Smooth muscle cell (in vitro differentiated cells): ENCODE results near the gene CD58. TPM values are rescaled to one million over a fixed set of nuclear protein-coding genes. Genes with fewer than 3 reads are reported as not detected.

Source experiments
- DNase-seq: peaks from one replicate; lab custom pipeline; 2025; ENCODE audit not compliant: unreplicated experiment; lab: John Stamatoyannopoulos, UW
- H2AFZ ChIP-seq: fragments of 200-600 bp; sonication (generic); 2 replicates; pipeline ENCODE4 v1.6.0; 2016; ENCODE audit warnings: antibody characterized with exemption, low read depth, mild to moderate bottlenecking
- H3F3A ChIP-seq: fragments of 200-600 bp; sonication (generic); 2 replicates; pipeline ENCODE4 v1.6.0; 2017; ENCODE audit warnings: antibody characterized with exemption, low read depth
- H3K27ac ChIP-seq: fragments of 200-600 bp; sonication (generic); 2 replicates; pipeline ENCODE4 v1.5.1; 2016; ENCODE audit warnings: low read depth, mild to moderate bottlenecking
- H3K27me3 ChIP-seq: fragments of 200-600 bp; sonication (generic); 2 replicates; pipeline ENCODE4 v1.6.1; 2016; ENCODE audit warnings: low read depth, mild to moderate bottlenecking
- H3K36me3 ChIP-seq: fragments of 200-600 bp; sonication (generic); 2 replicates; pipeline ENCODE4 v1.5.1; 2016; ENCODE audit warnings: low read depth
- H3K4me1 ChIP-seq: fragments of 200-600 bp; sonication (generic); 2 replicates; pipeline ENCODE4 v1.5.1; 2016; ENCODE audit warnings: low read depth
- H3K4me2 ChIP-seq: fragments of 200-600 bp; sonication (generic); 2 replicates; pipeline ENCODE4 v1.6.0; 2016; ENCODE audit warnings: mild to moderate bottlenecking
- H3K4me3 ChIP-seq: fragments of 200-600 bp; sonication (generic); 2 replicates; pipeline ENCODE4 v1.5.1; 2016; ENCODE audit warnings: mild to moderate bottlenecking
- H3K79me2 ChIP-seq: fragments of 200-600 bp; sonication (generic); 2 replicates; pipeline ENCODE4 v1.6.0; 2016; ENCODE audit warnings: low read depth, mild to moderate bottlenecking
- H3K9ac ChIP-seq: fragments of 200-600 bp; sonication (generic); 2 replicates; pipeline ENCODE4 v1.6.0; 2016; ENCODE audit warnings: low read depth
- H3K9me3 ChIP-seq: fragments of 200-600 bp; sonication (generic); replicated peaks from 2 replicates; pipeline ENCODE4 v1.5.1; 2016; ENCODE audit warnings: low read depth
- H4K20me1 ChIP-seq: fragments of 200-600 bp; sonication (generic); 2 replicates; pipeline ENCODE4 v1.6.0; 2016; ENCODE audit warnings: low read depth
- WGBS: methylation state at CpG from one replicate; pipeline ENCODE4 v1.1.7; 2016; ENCODE audit warnings: low lambda C conversion rate; 5-methylcytosine and 5-hydroxymethylcytosine counted together
- microRNA counts: library from miRNA; unstranded; fragments of <30 nt; microRNA quantifications from one replicate; lab custom pipeline; 2016
- microRNA-seq: library from miRNA; unstranded; fragments of <30 nt; microRNA quantifications from one replicate; pipeline ENCODE4, GENCODE V29; 2016; ENCODE audit warnings: borderline number of aligned reads
- polyA plus RNA-seq: library from polyadenylated mRNA; unstranded; fragments of >200 nt; fragmentation: Nextera tagmentation; extraction: Ambion mirVana; gene quantifications from 2 replicates; pipeline ENCODE4 v1.2.1, GENCODE V29; 2016
- small RNA-seq: library from RNA; depleted of rRNA; stranded (forward); fragments of <200 nt; gene quantifications from one replicate; pipeline ENCODE3, GENCODE V24; 2014
- total RNA-seq: library from RNA; depleted of rRNA; stranded (reverse); fragments of >200 nt; gene quantifications from 2 replicates; pipeline ENCODE4 v1.2.3, GENCODE V29; 2014
- TF ChIP-seq, protein P1 (sequence below): fragments of 200-600 bp; sonication (generic); IDR thresholded peaks from 2 replicates; pipeline ENCODE4 v1.5.1; 2017; ENCODE audit warnings: borderline replicate concordance, mild to moderate bottlenecking, antibody characterized with exemption; ENCODE audit not compliant: insufficient read depth, poor library complexity, severe bottlenecking

CD58 gene
- total and polyA plus RNA-seq, 2 experiments from 2014 or later, result 33.5 to 43.8 TPM

- Histone ChIP-seq H3K36me3 (no peaks in the 10 kb centered on the region), H4K20me1 (no peaks in the 10 kb centered on the region), H3K9me3 (no peaks in the 10 kb centered on the region), H2AFZ (no peak overlapping the region), H3K79me2 (no peaks in the 10 kb centered on the region), H3K27ac (no peak overlapping the region), H3K4me3 (no peak overlapping the region), H3F3A (peaks cover 7% of the 10 kb centered on the region), H3K4me2 (no peak overlapping the region), H3K4me1 (peaks cover 6% of the 10 kb centered on the region), H3K27me3 (no peaks in the 10 kb centered on the region), H3K9ac (no peak overlapping the region)
- no peak for DNase-seq
- TF ChIP-seq, protein P1, sequence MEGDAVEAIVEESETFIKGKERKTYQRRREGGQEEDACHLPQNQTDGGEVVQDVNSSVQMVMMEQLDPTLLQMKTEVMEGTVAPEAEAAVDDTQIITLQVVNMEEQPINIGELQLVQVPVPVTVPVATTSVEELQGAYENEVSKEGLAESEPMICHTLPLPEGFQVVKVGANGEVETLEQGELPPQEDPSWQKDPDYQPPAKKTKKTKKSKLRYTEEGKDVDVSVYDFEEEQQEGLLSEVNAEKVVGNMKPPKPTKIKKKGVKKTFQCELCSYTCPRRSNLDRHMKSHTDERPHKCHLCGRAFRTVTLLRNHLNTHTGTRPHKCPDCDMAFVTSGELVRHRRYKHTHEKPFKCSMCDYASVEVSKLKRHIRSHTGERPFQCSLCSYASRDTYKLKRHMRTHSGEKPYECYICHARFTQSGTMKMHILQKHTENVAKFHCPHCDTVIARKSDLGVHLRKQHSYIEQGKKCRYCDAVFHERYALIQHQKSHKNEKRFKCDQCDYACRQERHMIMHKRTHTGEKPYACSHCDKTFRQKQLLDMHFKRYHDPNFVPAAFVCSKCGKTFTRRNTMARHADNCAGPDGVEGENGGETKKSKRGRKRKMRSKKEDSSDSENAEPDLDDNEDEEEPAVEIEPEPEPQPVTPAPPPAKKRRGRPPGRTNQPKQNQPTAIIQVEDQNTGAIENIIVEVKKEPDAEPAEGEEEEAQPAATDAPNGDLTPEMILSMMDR, result no peak
- WGBS, result 89% methylated on average over 4 of the region's 4 CpGs
Observed at GRCh38 chr1:116465477-116465844, 105.4 kb downstream of the CD58 start.

MicroRNAs encoded within 50 kb of the gene (microRNA counts, 767-probe panel; counts per million panel counts)
- microRNA hsa-miR-548ac (lab: Ali Mortazavi, UCI), result 183 counts per million

Small RNA genes within 50 kb of the gene (microRNA-seq; reads per million reads assigned to microRNA genes)
- not detected for gene MIR548AC

Small RNA genes within 50 kb of the gene (small RNA-seq; reads per million reads assigned to genes)
- not detected for gene MIR548AC

Other genes with a start within 250 kb of the CD58 start
- gene ATP1A1, start 197.8 kb downstream of the CD58 start, total RNA-seq, result 93.0 and 104 TPM in 2 replicates
- 75.7 and 96.1 TPM in 2 replicates for gene ATP1A1, start 197.8 kb downstream of the CD58 start, polyA plus RNA-seq
- 28.4 and 31.5 TPM in 2 replicates for gene IGSF3, start 96.7 kb upstream of the CD58 start, total RNA-seq
- 11.9 and 16.3 TPM in 2 replicates for gene IGSF3, start 96.7 kb upstream of the CD58 start, polyA plus RNA-seq
- not detected in 2 replicates for gene CD2, start 183.4 kb upstream of the CD58 start, total RNA-seq
- gene CD2, start 183.4 kb upstream of the CD58 start, polyA plus RNA-seq, result not detected in 2 replicates